CD4-positive, alpha-beta T cell (primary cell): ENCODE results near the gene SNAPIN. TPM values are rescaled to one million over a fixed set of nuclear protein-coding genes. Genes with fewer than 3 reads are reported as not detected.

ENCODE experiments used
- ATAC-seq: fragments of 200-7000 bp; cut with Tn5 transposase; one replicate; pipeline ENCODE4 v1.10.0; 2022; ENCODE audit warnings: mild to moderate bottlenecking; ENCODE audit not compliant: poor library complexity
- CTCF ChIA-PET: fragments of 350-600 bp; sonication (Branson Sonifier 250); formaldehyde crosslinking; loops from one replicate; lab custom pipeline; 2021; ENCODE audit warnings: antibody characterized with exemption, inconsistent platforms; lab: Charles Lee
- POLR2A ChIA-PET: fragments of 350-600 bp; sonication (Branson Sonifier 250); formaldehyde crosslinking; loops from one replicate; lab custom pipeline; 2021; ENCODE audit warnings: antibody characterized with exemption, inconsistent platforms; lab: Charles Lee
- DNase-seq, 14 experiments: peaks; one replicate each; pipeline ENCODE4 v3.0.0-alpha.2; 2013 to 2020; ENCODE audit warnings: mixed read lengths in 2 of 14
- H3K27ac ChIP-seq, 2 donors: one replicate each; pipeline versions ENCODE4 v1.5.1 to v1.7.0; 2013; ENCODE audit warnings: low read length in 2 of 2, low read depth in 1 of 2, mild to moderate bottlenecking in 1 of 2
- H3K27me3 ChIP-seq, 2 experiments: 1 replicate in 1 of 2; 2 replicates in 1 of 2; pipeline versions ENCODE4 v1.6.1 to v1.7.0; 2013; ENCODE audit warnings: low read length in 2 of 2, control low read depth in 1 of 2, mild to moderate bottlenecking in 1 of 2, moderate library complexity in 1 of 2; ENCODE audit not compliant: insufficient read depth in 2 of 2, control insufficient read depth in 1 of 2
- H3K36me3 ChIP-seq: one replicate; pipeline ENCODE4 v1.6.1; 2013; ENCODE audit warnings: low read length, control low read depth; ENCODE audit not compliant: insufficient read depth
- H3K4me1 ChIP-seq: one replicate; pipeline ENCODE4 v1.6.1; 2013; ENCODE audit warnings: low read length, control low read depth; ENCODE audit not compliant: insufficient read depth
- H3K4me3 ChIP-seq: one replicate; pipeline ENCODE4 v1.5.1; 2013; ENCODE audit warnings: mild to moderate bottlenecking, low read length, moderate library complexity
- H3K9me3 ChIP-seq, 2 experiments: 1 replicate in 1 of 2; 2 replicates in 1 of 2; pipeline versions ENCODE4 v1.6.1 to v1.7.0; 2013; ENCODE audit warnings: low read length in 2 of 2, mild to moderate bottlenecking in 2 of 2, control low read depth in 1 of 2, moderate library complexity in 1 of 2; ENCODE audit not compliant: control insufficient read depth in 1 of 2, insufficient read depth in 1 of 2
- H3K27ac Mint-ChIP-seq: one replicate; pipeline ENCODE4 v1.8.0; 2020; ENCODE audit warnings: mixed read lengths
- H3K27me3 Mint-ChIP-seq: one replicate; pipeline ENCODE4 v1.8.0; 2021; ENCODE audit warnings: mixed read lengths
- H3K36me3 Mint-ChIP-seq: one replicate; pipeline ENCODE4 v1.8.0; 2021; ENCODE audit warnings: low read depth, mixed read lengths
- H3K4me1 Mint-ChIP-seq: one replicate; pipeline ENCODE4 v1.8.0; 2021; ENCODE audit warnings: low read depth, mixed read lengths
- H3K4me3 Mint-ChIP-seq: one replicate; pipeline ENCODE4 v1.8.0; 2020; ENCODE audit warnings: mild to moderate bottlenecking, mixed read lengths
- H3K9me3 Mint-ChIP-seq: one replicate; pipeline ENCODE4 v1.8.0; 2020; ENCODE audit warnings: mixed read lengths
- CTCF ChIP-seq: fragments of 200-600 bp; IDR thresholded peaks from one replicate; pipeline ENCODE4 v1.8.0; 2022; ENCODE audit warnings: antibody characterized with exemption, mild to moderate bottlenecking
- intact Hi-C, 2 experiments: fragments of 100-400 bp; cut with DNase I in 1 of 2; cut with micrococcal nuclease in 1 of 2; formaldehyde crosslinking; loops; one replicate each; pipeline versions ENCODE4 v1.15.1 to v1.9.0; 2023 to 2025; cut with DNase I, micrococcal nuclease
- total RNA-seq, 174 experiments: library from RNA in 2 of 174; stranded (reverse) in 2 of 174; gene quantifications; one replicate each; pipeline ENCODE4 v1.2.3 and lab custom pipeline; 2021 to 2026

SNAPIN gene
- total RNA-seq, 2 experiments from 2014 or later: 7.2 to 7.3 TPM

- no peak for TF ChIP-seq CTCF
- Mint-ChIP-seq H3K4me3 (no peak overlapping the region), H3K9me3 (no peaks in the 10 kb centered on the region), H3K27me3 (no peaks in the 10 kb centered on the region), H3K4me1 (no peaks in the 10 kb centered on the region), H3K27ac (no peak overlapping the region), H3K36me3 (no peaks in the 10 kb centered on the region)
- ChIA-PET CTCF (interaction anchor here (1.1 to 1.4 kb wide), 2 partner anchors 9 to 12 kb away, joined by 3 read pairs; no protein-coding TSS in a partner anchor), POLR2A (no interaction called here)
- H3K27ac ChIP-seq: no peak overlapping the region
- H3K27me3 ChIP-seq: no peaks in the 10 kb centered on the region
- H3K36me3 ChIP-seq: no peaks in the 10 kb centered on the region
- H3K4me3 ChIP-seq: no peak overlapping the region
- peaks cover 6% of the 10 kb centered on the region for H3K4me1 ChIP-seq
- no peak for ATAC-seq
- DNase-seq: no peak
- no peaks in the 10 kb centered on the region for H3K9me3 ChIP-seq
- intact Hi-C loops: no loop called here
Observed at GRCh38 chr1:153626477-153626903, 32.0 kb upstream of the SNAPIN start.

- H3K36me3 Mint-ChIP-seq: no peaks in the 10 kb centered on the region
- no peak for TF ChIP-seq CTCF
- H3K36me3 ChIP-seq: no peaks in the 10 kb centered on the region
- no peak within 1 kb of the TSS for H3K4me3 Mint-ChIP-seq
- H3K27ac Mint-ChIP-seq: no peak within 1 kb of the TSS
- intact Hi-C loops: no loop called here
- no peak for DNase-seq
- H3K4me3 ChIP-seq: no peak within 1 kb of the TSS
- POLR2A ChIA-PET: no interaction called here
- H3K27ac ChIP-seq: no peak within 1 kb of the TSS
- H3K9me3 Mint-ChIP-seq: no peaks in the 10 kb centered on the region
- no peak for ATAC-seq
- H3K9me3 ChIP-seq: no peaks in the 10 kb centered on the region
- H3K27me3 ChIP-seq: no peaks in the 10 kb centered on the region
- H3K4me1 ChIP-seq: peaks cover 6% of the 10 kb centered on the region
- no peaks in the 10 kb centered on the region for H3K4me1 Mint-ChIP-seq
- CTCF ChIA-PET: interaction anchor here (1.1 to 1.4 kb wide), 2 partner anchors 9 to 11 kb away, joined by 3 read pairs; no protein-coding TSS in a partner anchor
- no peaks in the 10 kb centered on the region for H3K27me3 Mint-ChIP-seq
Observed at GRCh38 chr1:153626904-153627714, 31.4 kb upstream of the SNAPIN start, which contains the start of gene S100A13. TSS of gene S100A13 (minus strand) at chr1:153627505. CDS start at chr1:153626472, 1,033 bp downstream.

GRCh38 chr1:153627715-153628626 is 30.5 kb upstream of the SNAPIN start, which contains the start of gene S100A1:
TSS of gene S100A1 (plus strand) at chr1:153628434. CDS start at chr1:153630522, 2,088 bp downstream.
- H3K4me1 ChIP-seq: peaks cover 6% of the 10 kb centered on the region
- ChIA-PET CTCF (interaction anchor here (1.4 kb wide), 1 partner anchor 10 kb away, joined by 3 read pairs; no protein-coding TSS in a partner anchor), POLR2A (no interaction called here)
- ATAC-seq (no peak), DNase-seq (no peak)
- no peaks in the 10 kb centered on the region for H3K9me3 ChIP-seq
- Mint-ChIP-seq H3K27ac (no peak within 1 kb of the TSS), H3K4me1 (no peaks in the 10 kb centered on the region), H3K9me3 (no peaks in the 10 kb centered on the region), H3K4me3 (no peak within 1 kb of the TSS), H3K36me3 (no peaks in the 10 kb centered on the region), H3K27me3 (no peaks in the 10 kb centered on the region)
- no peak for TF ChIP-seq CTCF
- H3K27ac ChIP-seq: no peak within 1 kb of the TSS
- no peak within 1 kb of the TSS for H3K4me3 ChIP-seq
- H3K27me3 ChIP-seq: no peaks in the 10 kb centered on the region
- no peaks in the 10 kb centered on the region for H3K36me3 ChIP-seq
- intact Hi-C loops: no loop called here
